G401 (cell line): ENCODE data around the gene NCBP3. TPM values are rescaled to one million over a fixed set of nuclear protein-coding genes. Genes with fewer than 3 reads are reported as not detected.

Experiments used
- DNase-seq: peaks from one replicate; pipeline ENCODE4 v3.0.0-alpha.2; 2015; ENCODE audit warnings: low spot score
- in situ Hi-C: cut with HindIII; loops from 2 replicates; pipeline ENCODE4 v1.10.0; 2016; ENCODE audit warnings: low sequenced_read_pairs, mixed read lengths
- total RNA-seq: library from RNA; depleted of rRNA; stranded (reverse); fragments of >200 nt; shearing (Covaris generic); gene quantifications from 2 replicates; pipeline ENCODE4 v1.2.3, GENCODE V29; 2014

NCBP3 gene
- total RNA-seq, 1 experiment from 2014 or later: 12.9 TPM

DNA sequence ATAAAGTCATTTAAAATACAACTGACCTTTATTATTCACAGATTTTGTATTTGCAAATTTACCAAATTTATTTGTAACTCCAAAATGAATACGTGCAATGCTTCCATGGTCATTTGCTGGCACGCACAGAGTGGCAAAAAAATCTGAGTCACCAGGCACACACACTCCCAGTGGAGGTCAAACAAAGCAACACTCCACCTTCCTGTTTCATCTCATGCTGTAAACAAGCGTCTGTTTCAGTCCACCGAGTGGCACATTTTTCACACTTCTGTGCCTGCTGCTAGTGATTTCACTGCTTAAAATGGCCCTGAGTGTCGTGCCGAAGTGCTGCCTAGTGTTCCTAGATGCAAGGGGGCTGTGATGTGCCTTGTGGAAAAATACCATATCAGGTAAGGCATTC lies 27.3 kb downstream of the NCBP3 start:
- DNase-seq: no peak
- in situ Hi-C loops: no loop called here

- DNase-seq: no peak
- in situ Hi-C loops: no loop called here
Observed at GRCh38 chr17:3817851-3818605, 28.0 kb downstream of the NCBP3 start.

DNA sequence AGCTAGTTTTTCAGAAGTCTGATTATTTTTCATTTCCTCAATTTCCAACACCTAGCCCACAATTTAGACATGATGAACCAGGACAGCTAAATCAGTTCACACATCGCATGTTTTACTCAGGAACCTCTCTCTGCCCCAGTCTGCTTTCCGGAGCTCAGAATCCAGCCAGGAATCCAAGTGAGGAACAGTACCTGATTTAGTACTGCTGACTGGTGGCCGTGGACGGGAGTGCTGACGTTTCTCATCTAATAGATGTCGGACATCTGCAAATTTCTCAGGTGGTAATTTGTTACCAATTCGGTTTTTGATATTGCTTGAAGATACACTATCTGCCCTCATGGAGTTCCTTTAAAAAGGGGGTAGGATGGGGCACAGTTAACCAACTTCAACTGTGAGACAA lies 30.1 kb downstream of the NCBP3 start:
- DNase-seq: no peak
- in situ Hi-C loops: no loop called here

- DNase-seq: no peak
- in situ Hi-C loops: no loop called here
Observed at GRCh38 chr17:3815122-3815521, 30.9 kb downstream of the NCBP3 start.

- DNase-seq: no peak
- in situ Hi-C loops: no loop called here
Observed at GRCh38 chr17:3814361-3814760, 31.7 kb downstream of the NCBP3 start.

- DNase-seq: peak; percentile 34
- in situ Hi-C loops: no loop called here
Observed at GRCh38 chr17:3813171-3813570, 32.9 kb downstream of the NCBP3 start.

- in situ Hi-C loops: no loop called here
- DNase-seq: no peak
Observed at GRCh38 chr17:3812771-3813170, 33.3 kb downstream of the NCBP3 start.

- no peak for DNase-seq
- in situ Hi-C loops: no loop called here
Observed at GRCh38 chr17:3812284-3812683, 33.8 kb downstream of the NCBP3 start.

- no peak for DNase-seq
- in situ Hi-C loops: no loop called here
Observed at GRCh38 chr17:3810019-3810418, 36.0 kb downstream of the NCBP3 start.

GRCh38 chr17:3809135-3809534 lies 36.9 kb downstream of the NCBP3 start:
- DNase-seq: no peak
- in situ Hi-C loops: loop anchor here (10.0 kb wide), 1 partner anchor 64 kb away; no protein-coding TSS in a partner anchor

DNA sequence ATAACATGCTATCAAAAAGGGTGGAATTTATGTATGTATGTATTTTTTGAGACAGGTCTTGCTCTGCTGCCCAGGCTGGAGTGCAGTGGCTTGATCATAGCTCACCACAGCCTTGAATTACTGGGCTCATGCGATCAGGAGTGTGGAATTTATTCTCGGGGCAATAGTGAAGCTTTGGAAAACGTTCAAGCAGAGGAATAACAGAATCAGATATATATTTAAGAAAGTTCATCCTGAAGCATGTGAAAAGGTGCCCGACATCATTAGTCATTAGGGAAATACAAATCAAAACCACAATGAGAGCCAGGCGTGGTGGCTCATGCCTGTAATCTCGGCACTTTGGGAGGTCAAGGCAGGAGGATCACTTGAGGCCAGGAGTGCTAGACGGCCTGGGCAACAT lies 37.3 kb downstream of the NCBP3 start:
- in situ Hi-C loops: loop anchor here (10.0 kb wide), 1 partner anchor 64 kb away; no protein-coding TSS in a partner anchor
- DNase-seq: no peak

GRCh38 chr17:3805581-3805980 lies 40.5 kb downstream of the NCBP3 start:
- no peak for DNase-seq

GRCh38 chr17:3804503-3804931 lies 41.5 kb downstream of the NCBP3 start:
- in situ Hi-C loops: loop anchor here (10.0 kb wide), 1 partner anchor 60 kb away; no protein-coding TSS in a partner anchor
- no peak for DNase-seq

More at GRCh38 chr17:3805581-3805980, 40.5 kb downstream of the NCBP3 start:
- in situ Hi-C loops: loop anchor here (10.0 kb wide), 1 partner anchor 61 kb away; no protein-coding TSS in a partner anchor

DNA sequence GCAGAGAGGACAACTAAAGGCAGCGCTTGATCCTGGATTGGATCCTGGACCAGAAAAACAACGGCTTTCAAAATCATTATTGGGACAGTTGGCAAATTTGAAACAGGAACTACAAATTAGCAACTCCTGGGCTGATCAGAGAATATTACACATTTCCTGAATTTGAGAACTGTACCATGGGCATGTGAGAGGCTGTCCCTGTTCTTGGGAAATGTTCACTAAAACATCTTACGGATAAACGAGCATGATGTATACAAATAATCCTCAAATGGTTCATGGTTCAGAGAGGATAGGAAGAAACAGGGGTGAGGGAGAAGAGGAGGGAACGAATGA lies 42.8 kb downstream of the NCBP3 start:
- no peak for DNase-seq
- in situ Hi-C loops: loop anchor here (10.0 kb wide), 1 partner anchor 58 kb away; no protein-coding TSS in a partner anchor

GRCh38 chr17:3802461-3803307 lies 43.4 kb downstream of the NCBP3 start:
- DNase-seq: no peak
- in situ Hi-C loops: loop anchor here (10.0 kb wide), 1 partner anchor 58 kb away; no protein-coding TSS in a partner anchor

- DNase-seq: no peak
- in situ Hi-C loops: loop anchor here (10.0 kb wide), 1 partner anchor 57 kb away; no protein-coding TSS in a partner anchor
Observed at GRCh38 chr17:3801792-3802191, 44.3 kb downstream of the NCBP3 start.

GRCh38 chr17:3801347-3801746 lies 44.7 kb downstream of the NCBP3 start:
- in situ Hi-C loops: loop anchor here (10.0 kb wide), 1 partner anchor 57 kb away; no protein-coding TSS in a partner anchor
- DNase-seq: no peak

DNA sequence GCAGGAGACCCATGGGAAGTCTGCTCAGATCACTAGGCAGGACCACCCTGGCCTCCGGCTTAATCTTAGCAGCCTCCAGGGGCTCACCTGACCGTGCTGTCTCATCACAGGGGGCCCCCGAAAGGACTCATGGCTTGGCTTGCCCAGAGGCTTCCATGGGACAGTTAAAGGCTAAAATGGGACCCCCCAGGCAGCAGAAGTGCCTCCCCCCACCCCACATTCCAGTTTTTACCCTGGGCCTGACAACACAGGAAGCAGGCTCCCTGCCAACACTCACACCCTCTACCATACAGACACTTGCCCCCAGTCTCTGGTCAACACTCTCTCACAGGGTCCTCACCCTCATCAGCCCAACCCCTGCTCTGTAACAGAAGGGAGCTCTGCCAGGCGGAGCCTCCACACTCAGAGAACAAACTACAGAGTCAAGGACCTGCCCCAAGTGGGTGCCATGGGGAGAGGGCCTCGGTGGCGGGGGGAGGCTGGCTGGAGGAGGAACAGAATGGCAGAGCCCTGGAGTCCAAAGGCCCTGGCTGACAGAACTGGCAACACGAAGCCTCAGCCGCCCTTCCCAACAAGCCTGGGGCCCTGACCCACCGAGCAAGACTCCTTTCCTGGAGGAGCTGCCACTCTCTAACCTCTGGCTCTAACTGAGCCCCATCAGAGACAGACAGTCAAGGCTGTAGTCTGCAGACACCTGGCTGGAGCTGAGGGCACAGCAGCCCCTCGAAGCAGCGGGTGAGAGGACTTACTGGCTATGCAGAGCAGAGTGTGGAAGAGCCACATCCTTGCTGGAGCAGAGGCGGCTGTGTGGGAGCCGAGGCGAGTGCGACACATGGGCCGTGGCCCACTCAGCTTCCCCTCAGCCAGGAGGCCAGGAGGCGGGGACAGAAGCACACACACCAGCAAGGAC lies 45.4 kb downstream of the NCBP3 start, which contains the start of gene ITGAE:
Gene ITGAE, minus strand, starts transcription at position 827 of the 910 bp plus-strand sequence. Its CDS starts 44 bp downstream, at position 783.
- in situ Hi-C loops: loop anchor here (10.0 kb wide), 1 partner anchor 56 kb away; no protein-coding TSS in a partner anchor
- no peak for DNase-seq
